Measurements from ENCODE around the gene ST13.
A peak's percentile ranks its signal among the peaks of the same experiment; 100 is the strongest.
"Not testable (repeated sequence)": the region's sequence is repeated elsewhere in the genome, so short reads cannot be mapped to it uniquely, and the experiment has no call there.

Gene ST13

GRCh38 chr22:40855071-40855978 lies 1.1 kb downstream of the ST13 start:
- H4K20me1 ChIP-seq (ENCODE audit: insufficient read depth, low read length): peaks cover 14% of the 10 kb centered on the region; the same call in 1 of the 2 replicates
- peak overlapping the region; percentile 90 for H3K4me3 ChIP-seq (ENCODE audit: low read length)
- TF ChIP-seq EZH2phosphoT487 (IDR thresholded peaks at IDR 0.05; ENCODE audit: low read depth): no peak
- no peak for TF ChIP-seq CTCF (IDR thresholded peaks at IDR 0.05; ENCODE audit: low read depth, low read length)
- H3K4me1 ChIP-seq (ENCODE audit: low read length): peaks cover 32% of the 10 kb centered on the region
- H2AFZ ChIP-seq (ENCODE audit: low read depth, low read length): no peak overlapping the region
- H3K36me3 ChIP-seq (replicated peaks; ENCODE audit: low read depth, low read length): peaks cover 11% of the 10 kb centered on the region
- peak overlapping the region; percentile 96 for H3K9ac ChIP-seq (ENCODE audit: low read length)
- H3K4me2 ChIP-seq (ENCODE audit: low read length): peak overlapping the region; percentile 94
- H3K27me3 ChIP-seq (ENCODE audit: low read depth, low read length): no peaks in the 10 kb centered on the region
- H3K9me3 ChIP-seq (ENCODE audit: insufficient read depth, low read length): no peaks in the 10 kb centered on the region
- H3K27ac ChIP-seq (ENCODE audit: low read length): peak overlapping the region; percentile 92; the same call in 1 of the 2 replicates
- H3K79me2 ChIP-seq (ENCODE audit: low read length): peaks cover 95% of the 10 kb centered on the region

- Histone ChIP-seq H3K79me2 (ENCODE audit: low read length) (peaks cover 89% of the 10 kb centered on the region), H3K9ac (ENCODE audit: low read length) (no peak overlapping the region), H3K9me3 (ENCODE audit: insufficient read depth, low read length) (no peaks in the 10 kb centered on the region), H4K20me1 (ENCODE audit: insufficient read depth, low read length) (peaks cover 14% of the 10 kb centered on the region; the same call in 1 of the 2 replicates), H3K27ac (ENCODE audit: low read length) (no peak overlapping the region), H3K27me3 (ENCODE audit: low read depth, low read length) (no peaks in the 10 kb centered on the region), H3K4me2 (ENCODE audit: low read length) (peak overlapping the region; percentile 94), H3K4me1 (ENCODE audit: low read length) (peaks cover 32% of the 10 kb centered on the region), H3K4me3 (ENCODE audit: low read length) (0 out of 2 replicates have a peak overlapping the region, but pooled peaks have one; percentile 8), H2AFZ (ENCODE audit: low read depth, low read length) (no peak overlapping the region), H3K36me3 (replicated peaks; ENCODE audit: low read depth, low read length) (peaks cover 16% of the 10 kb centered on the region)
- TF ChIP-seq CTCF (IDR thresholded peaks at IDR 0.05; ENCODE audit: low read depth, low read length) (no peak), EZH2phosphoT487 (IDR thresholded peaks at IDR 0.05; ENCODE audit: low read depth) (no peak)
These were observed 2.5 kb downstream of the ST13 start for GRCh38 chr22:40853961-40854360.

GRCh38 chr22:40853333-40853732 lies 3.1 kb downstream of the ST13 start:
- no peak overlapping the region for H2AFZ ChIP-seq (ENCODE audit: low read depth, low read length)
- H3K4me1 ChIP-seq (ENCODE audit: low read length): peaks cover 29% of the 10 kb centered on the region
- H3K9ac ChIP-seq (ENCODE audit: low read length): no peak overlapping the region
- H3K79me2 ChIP-seq (ENCODE audit: low read length): peaks cover 86% of the 10 kb centered on the region
- H3K27ac ChIP-seq (ENCODE audit: low read length): no peak overlapping the region
- H3K4me2 ChIP-seq (ENCODE audit: low read length): no peak overlapping the region
- H3K9me3 ChIP-seq (ENCODE audit: insufficient read depth, low read length): no peaks in the 10 kb centered on the region
- no peak overlapping the region for H3K4me3 ChIP-seq (ENCODE audit: low read length)
- H3K27me3 ChIP-seq (ENCODE audit: low read depth, low read length): no peaks in the 10 kb centered on the region
- peaks cover 14% of the 10 kb centered on the region; the same call in 1 of the 2 replicates for H4K20me1 ChIP-seq (ENCODE audit: insufficient read depth, low read length)
- TF ChIP-seq EZH2phosphoT487 (IDR thresholded peaks at IDR 0.05; ENCODE audit: low read depth) (no peak), CTCF (IDR thresholded peaks at IDR 0.05; ENCODE audit: low read depth, low read length) (no peak)
- peaks cover 16% of the 10 kb centered on the region for H3K36me3 ChIP-seq (replicated peaks; ENCODE audit: low read depth, low read length)

GRCh38 chr22:40845816-40846215 lies 10.6 kb downstream of the ST13 start:
- H2AFZ ChIP-seq (ENCODE audit: low read depth, low read length); H3K9me3 ChIP-seq (ENCODE audit: insufficient read depth, low read length); H3K9ac ChIP-seq (ENCODE audit: low read length); H3K27me3 ChIP-seq (ENCODE audit: low read depth, low read length); H3K27ac ChIP-seq (ENCODE audit: low read length); H4K20me1 ChIP-seq (ENCODE audit: insufficient read depth, low read length); H3K4me3 ChIP-seq (ENCODE audit: low read length); H3K4me1 ChIP-seq (ENCODE audit: low read length); H3K4me2 ChIP-seq (ENCODE audit: low read length): not testable (repeated sequence)
- Histone ChIP-seq H3K36me3 (replicated peaks; ENCODE audit: low read depth, low read length) (peaks cover 50% of the 10 kb centered on the region), H3K79me2 (ENCODE audit: low read length) (peaks cover 53% of the 10 kb centered on the region)
